Endothelial cell of umbilical vein (primary cell): Measurements from ENCODE around the gene CACNA1B. TPM values are rescaled to one million over a fixed set of nuclear protein-coding genes. Genes with fewer than 3 reads are reported as not detected.

Source experiments
- BruUV-seq: library from RNA; stranded (reverse); fragments of 400-500 nt; replicated peaks from 2 replicates; lab custom pipeline; 2021; lab: Mats Ljungman, UMichigan
- CTCF ChIA-PET: fragments of 300-600, 350-600 bp; sonication (Branson Sonifier 250); formaldehyde crosslinking; loops from one replicate; lab custom pipeline; 2021; ENCODE audit warnings: antibody characterized with exemption, inconsistent platforms; lab: Charles Lee
- POLR2A ChIA-PET: fragments of 300-600, 350-600 bp; sonication (Branson Sonifier 250); formaldehyde crosslinking; loops from one replicate; lab custom pipeline; 2021; ENCODE audit warnings: antibody characterized with exemption, inconsistent platforms; lab: Charles Lee
- DNase-seq: peaks from one replicate; pipeline ENCODE4 v3.0.0-alpha.2; 2011; ENCODE audit warnings: low read depth, low spot score
- FAIRE-seq: peaks from 2 replicates; lab custom pipeline; 2011; peaks lifted over from hg19 to GRCh38; lab: Jason Lieb, UNC
- H2AFZ ChIP-seq: 2 replicates; pipeline ENCODE4 v1.6.0; 2012; ENCODE audit warnings: low read depth, low read length, control low read depth, inconsistent platforms
- H3K27ac ChIP-seq: 2 replicates; pipeline ENCODE4 v1.5.1; 2011; ENCODE audit warnings: low read depth, mild to moderate bottlenecking, control low read depth, low read length, moderate library complexity; ENCODE audit not compliant: insufficient read depth
- H3K27me3 ChIP-seq, 2 experiments: 2 replicates each; pipeline versions ENCODE4 v1.6.0 to v1.6.1; 2011; ENCODE audit warnings: low read length in 2 of 2, mixed read lengths in 1 of 2; ENCODE audit not compliant: control insufficient read depth in 2 of 2, insufficient read depth in 2 of 2
- H3K36me3 ChIP-seq, 2 experiments: 2 replicates in 1 of 2; 3 replicates in 1 of 2; pipeline ENCODE4 v1.5.1; 2011; ENCODE audit warnings: low read length in 2 of 2, mild to moderate bottlenecking in 1 of 2, moderate library complexity in 1 of 2; ENCODE audit not compliant: control insufficient read depth in 2 of 2, insufficient read depth in 2 of 2; ENCODE audit errors: extremely low read depth in 1 of 2
- H3K4me1 ChIP-seq: 3 replicates; pipeline ENCODE4 v1.5.1; 2011; ENCODE audit warnings: mild to moderate bottlenecking, low read length; ENCODE audit not compliant: control insufficient read depth, insufficient read depth; ENCODE audit errors: extremely low read depth
- H3K4me2 ChIP-seq: 2 replicates; pipeline ENCODE4 v1.6.1; 2011; ENCODE audit warnings: low read length, control low read depth, mixed read lengths; ENCODE audit not compliant: insufficient read depth
- H3K4me3 ChIP-seq, 3 experiments: fragments of 200-600 bp in 1 of 3; sonication (generic), shearing (Covaris generic) in 1 of 3; replicated peaks in 1 of 3; 2 replicates each; pipeline ENCODE4 v1.5.1; 2011 to 2016; ENCODE audit warnings: control low read depth in 3 of 3, low read length in 3 of 3, mild to moderate bottlenecking in 2 of 3, inconsistent platforms in 1 of 3, low read depth in 1 of 3, moderate library complexity in 1 of 3; ENCODE audit not compliant: insufficient read depth in 1 of 3
- H3K79me2 ChIP-seq: 2 replicates; pipeline ENCODE4 v1.6.0; 2012; ENCODE audit warnings: low read length, inconsistent platforms; ENCODE audit not compliant: control insufficient read depth, insufficient read depth
- H3K9ac ChIP-seq: replicated peaks from 2 replicates; pipeline ENCODE3; 2011; ENCODE audit warnings: low read length, control low read depth; ENCODE audit not compliant: insufficient read depth; ENCODE audit errors: extremely low read depth
- H3K9me1 ChIP-seq: replicated peaks from 3 replicates; pipeline ENCODE4 v1.6.0; 2011; ENCODE audit warnings: mild to moderate bottlenecking, low read length; ENCODE audit not compliant: control insufficient read depth, insufficient read depth; ENCODE audit errors: extremely low read depth
- H3K9me3 ChIP-seq: replicated peaks from 2 replicates; pipeline ENCODE4 v1.5.1; 2012; ENCODE audit warnings: low read length, inconsistent platforms; ENCODE audit not compliant: control insufficient read depth, insufficient read depth
- H4K20me1 ChIP-seq: replicated peaks from 2 replicates; pipeline ENCODE3; 2011; ENCODE audit warnings: mild to moderate bottlenecking, low read length; ENCODE audit not compliant: control insufficient read depth, insufficient read depth; ENCODE audit errors: extremely low read depth
- CTCF ChIP-seq, 2 donors: IDR thresholded peaks; 1 replicate in 1 of 2; 2 replicates in 1 of 2; pipeline ENCODE4 v1.5.1; 2011; ENCODE audit warnings: low read length in 2 of 2, mild to moderate bottlenecking in 2 of 2, moderate library complexity in 2 of 2, control low read depth in 1 of 2, inconsistent platforms in 1 of 2, low read depth in 1 of 2; ENCODE audit not compliant: insufficient read depth in 1 of 2; ENCODE audit errors: extremely low read depth in 1 of 2
- FOS ChIP-seq: IDR thresholded peaks from 2 replicates; pipeline ENCODE4 v1.6.1; 2011; ENCODE audit warnings: mild to moderate bottlenecking, low read length, moderate library complexity, borderline replicate concordance; ENCODE audit not compliant: insufficient read depth
- GATA2 ChIP-seq: IDR thresholded peaks from 2 replicates; pipeline ENCODE4 v1.7.0; 2011; ENCODE audit warnings: low read depth, mild to moderate bottlenecking, moderate library complexity, mixed read lengths, low read length; ENCODE audit not compliant: insufficient read length, insufficient read depth
- MYC ChIP-seq: IDR thresholded peaks from one replicate; pipeline ENCODE4 v1.6.1; 2011; ENCODE audit warnings: mild to moderate bottlenecking, low read depth, low read length
- POLR2A ChIP-seq: IDR thresholded peaks from 2 replicates; pipeline ENCODE4 v1.6.1; 2012; ENCODE audit warnings: low read depth, mild to moderate bottlenecking, control low read depth, low read length
- POLR2AphosphoS5 ChIP-seq: IDR thresholded peaks from 2 replicates; pipeline ENCODE4 v1.6.1; 2012; ENCODE audit warnings: low read depth, mild to moderate bottlenecking, control low read depth, low read length, moderate library complexity; ENCODE audit not compliant: insufficient read depth
- dilution Hi-C: fragments of 300-500 bp; cut with MboI; formaldehyde crosslinking; loops from one replicate; pipeline ENCODE4 v1.15.0; 2019; ENCODE audit warnings: low sequenced_read_pairs; ENCODE audit not compliant: extremely low pct_ligation_motif_present
- intact Hi-C: fragments of 100-400 bp; cut with micrococcal nuclease; formaldehyde crosslinking; loops from one replicate; pipeline ENCODE4 v1.10.0; 2022
- polyA plus RNA-seq, 4 experiments: library from polyadenylated mRNA; depleted of rRNA in 3 of 4; stranded (reverse) in 3 of 4; unstranded in 1 of 4; fragments of >200 nt; gene quantifications; 2 replicates each; pipeline versions ENCODE4 v1.2.1 to v1.2.3, GENCODE V29; 2011 to 2012; ENCODE audit warnings: missing spikeins in 1 of 4
- total RNA-seq: library from RNA; stranded (reverse); gene quantifications from 2 replicates; pipeline ENCODE4 v1.2.3, GENCODE V29; 2021

The CACNA1B gene
- total and polyA plus RNA-seq, 2 donors (not counting 3 experiments of a cell fraction or from before 2014, with no cell fraction given), result 0.11 to 0.41 TPM

- DNase-seq (no peak), FAIRE-seq (no peak)
- intact Hi-C loops (no loop called here), dilution Hi-C loops (no loop called here)
- no peak overlapping the region for H2AFZ ChIP-seq
- ChIA-PET CTCF (no interaction called here), POLR2A (no interaction called here)
- H3K9ac ChIP-seq, result no peak overlapping the region
- peaks cover 2% of the 10 kb centered on the region for H3K9me3 ChIP-seq
- no peak for TF ChIP-seq MYC
- no peak overlapping the region for H3K4me3 ChIP-seq
- no peaks in the 10 kb centered on the region for H3K36me3 ChIP-seq
- no peak overlapping the region for H3K4me2 ChIP-seq
- no TSS peak for BruUV-seq
- H3K9me1 ChIP-seq, result no peaks in the 10 kb centered on the region
- no peaks in the 10 kb centered on the region for H3K27me3 ChIP-seq
- H4K20me1 ChIP-seq, result no peaks in the 10 kb centered on the region
- H3K27ac ChIP-seq, result no peak overlapping the region
- H3K79me2 ChIP-seq, result no peaks in the 10 kb centered on the region
- H3K4me1 ChIP-seq, result no peaks in the 10 kb centered on the region
These were observed 243.2 kb downstream of the CACNA1B start for GRCh38 chr9:138120511-138121437.

GRCh38 chr9:138121438-138122050 lies 244.0 kb downstream of the CACNA1B start:
- POLR2A ChIA-PET, result no interaction called here
- BruUV-seq, result no TSS peak
- H3K36me3 ChIP-seq, result no peaks in the 10 kb centered on the region
- H2AFZ ChIP-seq, result no peak overlapping the region
- H3K4me3 ChIP-seq, result no peak overlapping the region
- no peak for TF ChIP-seq CTCF (IDR thresholded peaks at IDR 0.05; ENCODE audit: extremely low read depth in 1 of 2, insufficient read depth in 1 of 2, low read depth in 1 of 2, low read length in 2 of 2)
- no peak for TF ChIP-seq FOS
- TF ChIP-seq POLR2AphosphoS5, result no peak
- no peak for TF ChIP-seq POLR2A
- TF ChIP-seq GATA2, result no peak
- no peak for TF ChIP-seq MYC
- H3K79me2 ChIP-seq, result no peaks in the 10 kb centered on the region
- no peaks in the 10 kb centered on the region for H3K9me1 ChIP-seq
- H3K4me1 ChIP-seq, result no peaks in the 10 kb centered on the region
- no peaks in the 10 kb centered on the region for H4K20me1 ChIP-seq
- CTCF ChIA-PET, result no interaction called here
- H3K9me3 ChIP-seq, result peaks cover 2% of the 10 kb centered on the region
- intact Hi-C loops (no loop called here), dilution Hi-C loops (no loop called here)
- DNase-seq, result no peak
- no peak overlapping the region for H3K9ac ChIP-seq
- no peaks in the 10 kb centered on the region for H3K27me3 ChIP-seq
- no peak overlapping the region for H3K27ac ChIP-seq
- no peak overlapping the region for H3K4me2 ChIP-seq
- no peak for FAIRE-seq
